CD4-positive, alpha-beta T cell treated with Interleukin-1 beta for 1 hour (primary cell): Measurements from ENCODE around the gene PFKFB4.

ENCODE experiments used
- DNase-seq, 2 donors: peaks; one replicate each; pipeline ENCODE4 v3.0.0-alpha.2; 2020 to 2022

PFKFB4 gene

DNA sequence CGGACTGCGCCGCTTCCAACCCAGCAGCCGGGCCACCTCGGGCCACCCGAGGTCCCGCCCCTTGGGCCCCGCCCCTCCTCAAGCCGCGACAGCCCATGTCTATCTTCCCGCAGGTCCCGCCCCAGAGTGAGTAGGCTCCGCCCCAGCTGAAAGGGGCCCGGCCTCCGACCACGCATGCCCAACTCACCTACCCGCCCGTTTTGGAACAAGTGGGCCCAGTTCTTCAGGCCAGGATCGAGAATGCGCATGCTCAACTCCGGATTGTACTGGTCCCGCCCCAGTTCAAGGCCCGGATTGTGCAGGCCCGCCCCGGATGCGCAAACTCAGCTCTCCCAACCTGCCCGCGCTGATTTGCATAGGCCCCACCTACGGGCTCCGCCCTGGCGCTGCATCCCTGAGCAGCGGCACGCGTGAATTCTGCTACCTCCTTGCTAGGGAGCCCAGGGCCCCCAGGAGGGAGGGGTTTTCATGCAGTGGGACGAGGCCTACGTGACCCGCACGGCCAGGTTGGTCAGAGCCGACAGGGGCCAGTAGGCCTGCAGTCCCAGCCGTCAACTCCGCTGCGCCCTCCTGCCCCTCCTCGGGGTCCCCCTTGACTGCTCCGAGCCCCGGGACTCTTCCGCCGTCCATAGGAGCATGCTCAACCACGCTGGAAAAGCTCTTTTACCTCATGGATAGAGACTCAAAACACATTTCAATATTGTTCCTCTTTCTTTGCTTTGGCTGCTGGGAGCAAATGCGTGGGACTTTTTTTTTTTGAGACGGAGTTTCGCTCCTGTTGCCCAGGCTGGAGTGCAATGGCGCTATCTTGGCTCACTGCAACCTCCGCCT lies at the start of gene PFKFB4:
TSS of gene PFKFB4 (minus strand) at position 8 of the 831 bp plus-strand sequence. CDS start 26 bp downstream, outside the sequence.
- DNase-seq = peak; percentile 100

GRCh38 chr3:48601622-48601994 lies 45.0 kb upstream of the PFKFB4 start:
- DNase-seq = no peak

DNA sequence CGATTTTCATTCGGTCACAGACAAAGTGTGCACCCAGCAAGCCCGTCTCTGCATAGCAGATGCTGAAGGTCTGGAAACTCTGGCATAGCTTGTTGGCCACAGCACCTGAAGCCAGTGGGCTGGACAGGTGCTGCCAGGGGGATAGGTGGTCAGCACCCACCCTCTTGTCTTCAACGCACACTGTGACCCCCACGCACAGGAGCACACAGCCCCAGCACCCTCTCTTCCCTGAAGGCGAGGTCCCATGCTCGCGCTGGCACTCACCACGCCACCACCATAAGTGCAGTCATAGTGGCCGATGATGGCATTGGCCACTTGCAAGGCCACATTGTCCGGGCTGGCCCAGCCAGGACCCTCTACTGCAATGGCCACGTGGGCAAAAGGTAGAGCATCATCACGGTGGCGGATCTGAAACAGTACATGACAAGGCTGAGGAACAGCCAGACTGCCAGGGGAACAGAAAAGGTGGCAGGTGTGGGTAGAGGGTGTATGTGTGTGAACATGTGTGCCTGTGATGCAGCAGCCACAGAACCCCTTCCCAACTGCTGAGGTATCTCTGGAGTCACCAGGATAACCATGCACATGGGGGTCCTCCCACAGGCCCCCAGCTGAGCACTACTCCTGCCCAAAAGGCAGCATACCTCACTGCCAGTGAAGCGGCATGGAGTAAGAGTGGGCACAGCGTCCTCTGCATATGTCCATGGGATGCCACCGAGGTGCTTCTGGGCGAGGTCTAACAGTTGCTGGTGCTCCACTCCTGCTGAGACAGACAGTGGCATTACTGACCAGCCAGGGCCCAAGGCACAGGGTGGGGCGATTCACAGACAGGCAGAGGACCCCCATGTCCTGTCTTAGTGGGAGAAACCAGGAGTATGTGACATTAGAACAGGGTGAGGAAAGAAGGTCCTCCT lies 44.4 kb upstream of the PFKFB4 start:
- DNase-seq = no peak

DNA sequence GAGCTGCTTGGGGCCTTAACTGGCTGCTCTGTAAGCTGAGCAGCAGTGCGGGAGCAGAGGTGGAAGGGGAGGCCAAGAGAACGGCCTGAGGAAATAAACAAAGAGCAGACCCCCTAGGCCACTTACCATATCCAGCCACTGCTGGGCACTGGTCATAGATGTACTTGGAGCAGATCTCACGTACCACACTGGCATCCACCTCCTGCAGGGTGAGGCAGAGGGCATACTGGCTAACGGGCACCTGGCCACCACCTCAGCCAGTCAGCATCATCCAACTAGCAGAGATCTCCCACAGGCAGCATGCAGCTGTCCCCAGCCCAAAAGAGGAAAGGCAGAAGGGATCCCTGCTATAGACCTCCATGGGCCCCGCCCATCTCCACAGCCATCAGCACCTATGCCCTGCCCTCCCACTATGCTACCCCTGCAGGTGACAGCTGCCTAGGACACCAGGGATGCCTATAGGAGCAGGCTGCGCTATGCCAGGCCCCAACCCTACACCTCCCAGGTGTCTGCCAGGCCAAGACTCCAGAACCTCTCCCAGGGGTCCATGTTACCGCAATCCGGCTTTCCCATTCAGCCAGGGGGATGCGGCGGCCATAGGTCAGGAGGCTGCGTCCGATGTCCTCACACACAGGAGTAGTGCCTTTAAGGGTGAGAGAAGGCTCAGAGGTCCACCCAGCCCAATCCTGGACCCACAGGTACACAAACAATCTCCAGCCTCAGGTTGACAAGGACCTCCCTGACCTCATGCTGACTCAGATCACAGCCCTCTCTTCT lies 43.1 kb upstream of the PFKFB4 start:
- DNase-seq = no peak

DNA sequence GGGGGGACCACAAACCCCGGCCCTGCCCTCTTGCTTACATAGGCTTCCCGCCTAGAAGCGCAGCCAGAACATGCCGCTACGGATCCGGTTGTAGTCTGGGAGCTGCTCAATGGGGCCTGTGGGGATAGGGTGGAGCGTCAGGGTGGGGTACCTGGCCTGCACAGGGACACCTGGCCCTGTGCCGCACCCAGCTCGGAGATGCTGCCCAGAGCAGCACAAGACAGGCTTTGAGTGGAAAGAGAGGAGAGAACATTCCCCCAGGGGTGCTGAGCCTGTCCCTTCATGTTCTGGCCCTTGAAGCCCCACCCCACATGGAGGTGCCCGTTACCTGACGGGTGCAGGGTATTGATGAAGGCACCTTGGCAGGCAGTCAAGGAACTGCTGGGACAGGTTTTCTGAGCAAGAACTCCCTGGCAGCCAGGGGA lies 42.5 kb upstream of the PFKFB4 start:
- DNase-seq = no peak

GRCh38 chr3:48598323-48599076 lies 41.9 kb upstream of the PFKFB4 start:
- no peak for DNase-seq

GRCh38 chr3:48597408-48597800 lies 40.8 kb upstream of the PFKFB4 start:
- DNase-seq = no peak

DNA sequence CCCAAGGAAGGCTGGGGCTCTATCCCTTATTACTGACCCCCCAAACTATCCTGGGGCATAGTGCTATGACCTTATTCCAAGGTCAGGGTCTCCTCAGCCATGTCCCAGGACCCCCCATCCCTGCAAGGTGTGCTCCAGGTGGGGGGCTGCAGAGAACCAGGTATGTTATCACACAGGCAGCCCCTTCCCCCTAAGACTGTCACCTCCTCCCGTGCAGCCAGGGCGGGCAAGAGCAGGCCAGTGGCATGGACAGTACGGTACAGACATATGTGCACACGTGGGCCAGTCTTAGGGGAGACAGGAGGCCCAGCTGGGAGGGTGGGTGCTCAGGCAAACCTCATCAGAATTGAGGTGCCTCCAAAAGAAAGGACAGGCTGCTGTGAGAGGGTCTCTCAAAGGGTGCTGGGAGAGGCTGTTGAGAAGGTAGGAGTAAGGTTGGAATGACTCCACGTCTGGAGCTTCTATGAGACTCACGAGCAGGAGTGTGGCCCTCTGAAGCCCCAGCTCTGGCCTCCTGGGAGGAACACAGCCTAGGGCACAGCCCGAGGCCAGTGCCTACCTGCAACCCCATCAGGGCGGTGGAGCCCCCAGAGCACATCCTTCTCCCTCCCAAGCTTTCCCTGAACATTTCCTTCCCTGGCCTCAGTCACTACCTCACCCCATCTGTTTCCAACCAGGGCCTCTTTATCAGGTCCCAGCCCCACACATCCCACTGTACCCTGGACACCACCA lies 40.2 kb upstream of the PFKFB4 start:
- DNase-seq = no peak

DNA sequence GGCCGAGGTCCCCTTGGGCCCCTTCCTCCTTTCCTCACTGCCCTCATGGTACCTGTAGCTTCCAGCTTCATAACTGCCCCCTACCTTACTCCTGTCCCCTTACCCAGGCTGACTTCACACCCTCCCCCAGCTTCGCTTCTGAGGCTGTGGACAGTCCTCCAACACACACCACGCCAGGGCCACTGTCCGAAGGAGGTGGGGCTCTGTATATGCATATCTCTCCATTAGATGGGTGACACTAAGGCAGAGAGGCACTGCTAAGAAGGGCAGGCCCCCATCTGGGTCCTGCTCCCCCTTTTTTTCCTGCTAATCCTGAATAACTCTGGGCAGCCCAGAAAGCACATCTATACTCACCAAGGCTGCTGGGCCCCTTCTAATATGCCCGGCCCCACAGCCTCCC lies 39.6 kb upstream of the PFKFB4 start:
- DNase-seq = no peak

DNA sequence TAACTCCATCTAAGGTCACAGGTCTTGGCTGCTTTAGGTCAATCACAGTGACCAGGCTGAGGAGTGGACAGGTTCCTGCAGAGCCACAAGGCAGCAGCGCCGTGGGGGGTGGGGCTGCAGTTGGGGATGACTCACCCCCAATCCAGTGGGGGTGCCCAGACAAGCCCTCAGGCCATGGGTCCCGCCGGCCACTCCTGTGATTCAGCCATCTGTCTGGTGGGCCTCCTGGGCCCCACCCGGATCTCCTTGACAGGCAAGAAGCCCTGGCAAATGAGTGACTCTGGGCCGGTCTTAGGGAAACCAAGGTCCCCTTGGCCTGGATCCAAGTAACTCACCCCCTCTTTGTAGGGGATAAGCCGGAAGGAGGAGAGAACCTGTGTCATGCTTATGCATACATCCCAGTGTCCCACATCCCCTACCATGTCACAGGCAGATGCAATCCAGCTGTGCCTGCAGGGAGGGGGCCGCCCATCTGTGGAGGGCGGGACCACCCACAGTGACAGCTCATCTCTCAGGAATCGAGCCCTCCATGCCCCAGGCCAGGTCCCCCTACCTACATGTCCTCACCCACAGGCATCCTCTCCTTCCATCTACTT lies 39.0 kb upstream of the PFKFB4 start:
- DNase-seq = peak in 1 of 2 donors; percentile 22

GRCh38 chr3:48595075-48595525 lies 38.5 kb upstream of the PFKFB4 start, which contains the start of gene COL7A1:
TSS of gene COL7A1 (minus strand) at chr3:48595329. CDS start at chr3:48595159, 170 bp downstream.
- no peak for DNase-seq

- DNase-seq = no peak
These were observed 37.9 kb upstream of the PFKFB4 start for GRCh38 chr3:48594417-48595049.

GRCh38 chr3:48593337-48593736 lies 36.7 kb upstream of the PFKFB4 start:
- no peak for DNase-seq

- DNase-seq = no peak
These were observed 36.0 kb upstream of the PFKFB4 start for GRCh38 chr3:48592519-48593087.

DNA sequence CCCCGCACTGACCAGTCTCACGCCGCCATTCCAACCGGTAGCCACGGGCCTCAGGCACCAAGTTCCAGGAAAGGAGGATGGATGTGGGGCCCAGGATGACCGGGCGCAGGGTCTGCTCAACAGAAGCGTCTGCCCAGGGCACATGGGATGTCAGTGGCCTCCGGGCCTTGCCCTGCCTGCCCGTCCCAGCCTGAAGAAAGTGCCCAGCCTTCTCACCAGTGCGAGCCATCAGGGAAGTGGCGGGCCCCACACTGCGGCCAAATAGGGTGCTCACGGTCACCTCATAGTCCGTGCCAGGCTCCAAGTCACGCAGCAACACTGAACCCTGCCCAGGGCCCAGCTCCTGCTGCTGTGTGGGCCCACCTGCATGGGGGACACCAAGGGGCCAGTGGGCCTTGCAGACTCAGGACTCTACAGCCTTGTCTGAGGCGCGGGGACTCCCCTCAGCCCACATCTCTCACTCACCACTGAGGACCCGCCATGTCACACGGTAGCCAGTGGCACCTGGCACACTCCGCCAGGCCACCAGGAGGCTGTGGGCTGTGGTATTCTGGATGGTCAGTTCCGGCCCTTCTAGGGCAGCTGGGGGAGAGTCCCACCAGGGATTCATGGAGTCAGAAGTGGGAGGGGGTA lies 35.4 kb upstream of the PFKFB4 start:
- no peak for DNase-seq

GRCh38 chr3:48591436-48591835 lies 34.8 kb upstream of the PFKFB4 start:
- no peak for DNase-seq

GRCh38 chr3:48588230-48588629 lies 31.6 kb upstream of the PFKFB4 start:
- no peak for DNase-seq

GRCh38 chr3:48587686-48588085 lies 31.1 kb upstream of the PFKFB4 start:
- DNase-seq = no peak

DNA sequence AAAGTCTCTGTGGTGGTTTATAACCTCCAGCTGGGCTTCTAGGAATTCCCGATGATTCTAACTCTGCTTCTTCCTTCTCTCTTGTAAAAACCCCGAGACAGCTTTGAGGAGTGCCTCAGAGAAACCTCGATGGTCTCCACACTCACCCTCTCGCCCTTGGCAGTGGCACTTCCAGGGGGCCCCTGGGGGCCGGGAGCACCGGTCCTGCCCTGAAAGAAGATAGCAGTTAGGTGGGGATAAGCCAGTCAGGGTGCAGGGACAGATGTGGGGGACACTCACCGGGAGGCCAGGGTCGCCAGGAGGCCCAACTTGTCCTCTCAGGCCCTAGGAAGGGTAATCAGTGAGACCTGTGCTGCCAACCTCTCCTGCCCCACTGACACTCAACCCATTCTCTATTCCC lies 28.8 kb upstream of the PFKFB4 start:
- DNase-seq = no peak

DNA sequence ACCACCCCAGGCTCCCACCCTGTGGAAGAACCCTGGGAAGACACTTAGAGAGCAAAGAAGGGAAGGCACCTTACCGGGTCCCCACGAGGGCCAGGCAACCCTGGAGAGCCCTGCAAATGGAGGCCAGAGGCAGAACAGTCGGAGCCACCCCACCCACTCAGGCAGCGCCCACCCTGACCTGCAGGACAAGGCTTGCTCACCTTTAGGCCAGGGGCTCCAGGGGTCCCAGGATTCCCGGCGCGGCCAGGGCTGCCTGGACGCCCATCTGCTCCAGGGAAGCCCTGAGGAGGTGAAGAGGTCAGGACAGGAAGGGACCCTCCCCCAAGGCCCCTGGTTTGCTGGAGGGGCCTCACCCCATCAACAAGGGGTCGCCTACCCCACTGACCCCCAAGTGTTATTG lies 28.2 kb upstream of the PFKFB4 start:
- DNase-seq = no peak
